Neural progenitor cell (in vitro differentiated cells): Measurements from ENCODE around the gene GRM8. TPM values are rescaled to one million over a fixed set of nuclear protein-coding genes. Genes with fewer than 3 reads are reported as not detected.

Experiments
- DNase-seq: peaks from one replicate; pipeline ENCODE4 v3.0.0-alpha.2; 2016; ENCODE audit warnings: low spot score
- H2AFZ ChIP-seq: fragments of 200-600 bp; sonication (generic); replicated peaks from 2 replicates; pipeline ENCODE4 v1.6.1; 2016; ENCODE audit warnings: antibody characterized with exemption
- H3F3A ChIP-seq: fragments of 200-600 bp; sonication (generic); 2 replicates; pipeline ENCODE4 v1.6.1; 2016; ENCODE audit warnings: antibody characterized with exemption, low read depth
- H3K27ac ChIP-seq: fragments of 200-600 bp; sonication (generic); 2 replicates; pipeline ENCODE4 v1.5.1; 2016; ENCODE audit warnings: mild to moderate bottlenecking
- H3K27me3 ChIP-seq: fragments of 200-600 bp; sonication (generic); 2 replicates; pipeline ENCODE4 v1.6.1; 2016; ENCODE audit warnings: mild to moderate bottlenecking, moderate library complexity
- H3K36me3 ChIP-seq: fragments of 200-600 bp; sonication (generic); 2 replicates; pipeline ENCODE4 v1.5.1; 2016
- H3K4me1 ChIP-seq: fragments of 200-600 bp; sonication (generic); 2 replicates; pipeline ENCODE4 v1.6.1; 2016; ENCODE audit warnings: mixed run types
- H3K4me2 ChIP-seq: fragments of 200-600 bp; sonication (generic); 2 replicates; pipeline ENCODE4 v1.6.1; 2016
- H3K4me3 ChIP-seq: fragments of 200-600 bp; sonication (generic); 2 replicates; pipeline ENCODE4 v1.5.1; 2016
- H3K79me2 ChIP-seq: fragments of 200-600 bp; sonication (generic); 2 replicates; pipeline ENCODE4 v1.6.1; 2016; ENCODE audit warnings: low read depth
- H3K9ac ChIP-seq: fragments of 200-600 bp; sonication (generic); 2 replicates; pipeline ENCODE4 v1.6.1; 2016
- H3K9me3 ChIP-seq: fragments of 200-600 bp; sonication (generic); 2 replicates; pipeline ENCODE4 v1.5.1; 2016; ENCODE audit warnings: low read depth
- H4K20me1 ChIP-seq: fragments of 200-600 bp; sonication (generic); 2 replicates; pipeline ENCODE4 v1.6.1; 2016; ENCODE audit warnings: low read depth
- H3K27ac Mint-ChIP-seq: 3 replicates; pipeline ENCODE4 v1.8.0; 2021; ENCODE audit warnings: mixed read lengths
- H3K27me3 Mint-ChIP-seq: 2 replicates; pipeline ENCODE4 v1.8.0; 2022; ENCODE audit warnings: low read depth, mild to moderate bottlenecking, inconsistent platforms, moderate library complexity, mixed read lengths; ENCODE audit not compliant: insufficient read depth
- H3K36me3 Mint-ChIP-seq: 3 replicates; pipeline ENCODE4 v1.8.0; 2021; ENCODE audit warnings: mixed read lengths
- H3K4me1 Mint-ChIP-seq: 3 replicates; pipeline ENCODE4 v1.8.0; 2021; ENCODE audit warnings: mixed read lengths
- H3K4me3 Mint-ChIP-seq: 3 replicates; pipeline ENCODE4 v1.8.0; 2021; ENCODE audit warnings: mild to moderate bottlenecking, moderate library complexity, mixed read lengths
- H3K9me3 Mint-ChIP-seq: 3 replicates; pipeline ENCODE4 v1.8.0; 2020; ENCODE audit warnings: mixed read lengths
- EZH2 ChIP-seq: fragments of 200-600 bp; sonication (generic); IDR thresholded peaks from 2 replicates; pipeline ENCODE4 v1.6.1; 2017; ENCODE audit warnings: antibody characterized with exemption, mild to moderate bottlenecking, moderate library complexity
- EZH2phosphoT487 ChIP-seq: fragments of 200-600 bp; sonication (generic); IDR thresholded peaks from 2 replicates; pipeline ENCODE4 v1.6.1; 2017; ENCODE audit warnings: antibody characterized with exemption
- total RNA-seq: library from RNA; depleted of rRNA; stranded (reverse); fragments of >200 nt; gene quantifications from 2 replicates; pipeline ENCODE4 v1.2.3, GENCODE V29; 2015; ENCODE audit warnings: low replicate concordance
- TF ChIP-seq, protein P1 (sequence below): fragments of 200-600 bp; sonication (generic); IDR thresholded peaks from 2 replicates; pipeline ENCODE4 v1.5.1; 2017; ENCODE audit warnings: antibody characterized with exemption, mild to moderate bottlenecking

The GRM8 gene
- total RNA-seq, 1 donor from 2014 or later: 0.62 TPM

DNA sequence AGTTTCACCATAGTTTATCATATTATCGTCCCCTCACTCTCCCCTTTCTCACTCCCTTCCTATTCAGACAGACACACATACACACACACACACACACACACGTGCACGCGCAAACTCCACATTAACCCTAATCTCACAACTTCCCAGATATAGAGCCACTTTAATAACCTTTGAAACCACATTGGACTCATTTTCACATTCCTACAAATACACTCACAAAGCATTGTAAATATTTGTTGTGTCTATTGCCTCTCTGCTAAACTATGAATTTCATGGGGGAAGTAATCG is 433.6 kb downstream of the GRM8 start:
- Histone ChIP-seq H3K4me2 (no peak overlapping the region), H4K20me1 (no peaks in the 10 kb centered on the region), H3K36me3 (no peaks in the 10 kb centered on the region), H2AFZ (no peak overlapping the region), H3K27me3 (no peaks in the 10 kb centered on the region), H3K9me3 (no peaks in the 10 kb centered on the region), H3K4me3 (no peak overlapping the region), H3K27ac (no peak overlapping the region), H3F3A (no peaks in the 10 kb centered on the region), H3K4me1 (no peaks in the 10 kb centered on the region), H3K79me2 (no peaks in the 10 kb centered on the region), H3K9ac (no peak overlapping the region)
- Mint-ChIP-seq H3K36me3 (no peaks in the 10 kb centered on the region), H3K9me3 (no peaks in the 10 kb centered on the region), H3K4me1 (no peaks in the 10 kb centered on the region), H3K27ac (no peak overlapping the region), H3K27me3 (no peaks in the 10 kb centered on the region), H3K4me3 (no peak overlapping the region)
- DNase-seq: no peak
- TF ChIP-seq, protein P1, sequence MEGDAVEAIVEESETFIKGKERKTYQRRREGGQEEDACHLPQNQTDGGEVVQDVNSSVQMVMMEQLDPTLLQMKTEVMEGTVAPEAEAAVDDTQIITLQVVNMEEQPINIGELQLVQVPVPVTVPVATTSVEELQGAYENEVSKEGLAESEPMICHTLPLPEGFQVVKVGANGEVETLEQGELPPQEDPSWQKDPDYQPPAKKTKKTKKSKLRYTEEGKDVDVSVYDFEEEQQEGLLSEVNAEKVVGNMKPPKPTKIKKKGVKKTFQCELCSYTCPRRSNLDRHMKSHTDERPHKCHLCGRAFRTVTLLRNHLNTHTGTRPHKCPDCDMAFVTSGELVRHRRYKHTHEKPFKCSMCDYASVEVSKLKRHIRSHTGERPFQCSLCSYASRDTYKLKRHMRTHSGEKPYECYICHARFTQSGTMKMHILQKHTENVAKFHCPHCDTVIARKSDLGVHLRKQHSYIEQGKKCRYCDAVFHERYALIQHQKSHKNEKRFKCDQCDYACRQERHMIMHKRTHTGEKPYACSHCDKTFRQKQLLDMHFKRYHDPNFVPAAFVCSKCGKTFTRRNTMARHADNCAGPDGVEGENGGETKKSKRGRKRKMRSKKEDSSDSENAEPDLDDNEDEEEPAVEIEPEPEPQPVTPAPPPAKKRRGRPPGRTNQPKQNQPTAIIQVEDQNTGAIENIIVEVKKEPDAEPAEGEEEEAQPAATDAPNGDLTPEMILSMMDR: no peak
- TF ChIP-seq EZH2 (no peak), EZH2phosphoT487 (no peak)

DNA sequence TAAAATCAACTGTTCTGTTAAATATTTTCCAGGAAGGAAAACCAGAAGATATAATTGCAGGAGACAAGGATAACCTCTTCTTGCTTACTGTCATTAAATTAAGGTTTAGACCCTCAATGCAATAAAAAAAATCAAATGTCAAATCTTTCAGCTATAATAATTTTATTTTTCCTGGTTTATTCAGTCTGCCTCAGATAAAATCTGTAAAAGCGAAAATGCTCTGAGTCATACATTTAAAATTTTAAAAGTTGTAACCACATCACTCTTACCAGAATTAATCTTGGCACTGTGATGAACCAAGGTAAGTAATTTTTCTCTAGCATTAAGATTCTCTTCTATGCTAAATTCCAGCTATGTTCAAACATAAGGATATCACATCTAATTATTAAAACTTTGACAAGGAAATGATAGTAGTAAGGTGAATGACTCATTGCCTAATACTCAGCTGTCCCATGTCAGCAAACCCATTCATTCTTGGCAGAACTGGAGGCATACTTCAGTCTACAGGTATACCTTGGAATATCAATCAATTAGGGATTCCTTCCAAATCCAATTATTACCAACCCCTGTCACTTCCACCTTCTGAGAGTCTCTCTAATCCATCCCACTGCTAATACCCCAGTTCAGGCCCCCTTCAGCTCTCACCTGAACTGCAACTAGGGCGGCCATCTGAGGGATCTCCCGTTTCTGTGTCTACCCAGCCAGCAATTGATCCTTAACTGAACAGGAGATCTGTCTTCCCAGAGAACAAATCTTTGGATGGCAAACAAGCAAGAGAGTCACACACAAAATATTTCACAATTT is 434.1 kb downstream of the GRM8 start:
- H3K27me3 ChIP-seq: no peaks in the 10 kb centered on the region
- no peaks in the 10 kb centered on the region for H3K9me3 ChIP-seq
- no peak overlapping the region for H2AFZ ChIP-seq
- TF ChIP-seq EZH2: no peak
- no peaks in the 10 kb centered on the region for H3F3A ChIP-seq
- H3K27ac Mint-ChIP-seq: no peak overlapping the region
- no peaks in the 10 kb centered on the region for H3K27me3 Mint-ChIP-seq
- H3K79me2 ChIP-seq: no peaks in the 10 kb centered on the region
- H3K4me1 Mint-ChIP-seq: no peaks in the 10 kb centered on the region
- H3K4me1 ChIP-seq: no peaks in the 10 kb centered on the region
- H4K20me1 ChIP-seq: no peaks in the 10 kb centered on the region
- H3K36me3 Mint-ChIP-seq: no peaks in the 10 kb centered on the region
- H3K27ac ChIP-seq: no peak overlapping the region
- no peak overlapping the region for H3K4me2 ChIP-seq
- no peaks in the 10 kb centered on the region for H3K36me3 ChIP-seq
- H3K4me3 ChIP-seq: no peak overlapping the region
- H3K9me3 Mint-ChIP-seq: no peaks in the 10 kb centered on the region
- no peak overlapping the region for H3K4me3 Mint-ChIP-seq
- no peak for DNase-seq
- H3K9ac ChIP-seq: no peak overlapping the region

DNA sequence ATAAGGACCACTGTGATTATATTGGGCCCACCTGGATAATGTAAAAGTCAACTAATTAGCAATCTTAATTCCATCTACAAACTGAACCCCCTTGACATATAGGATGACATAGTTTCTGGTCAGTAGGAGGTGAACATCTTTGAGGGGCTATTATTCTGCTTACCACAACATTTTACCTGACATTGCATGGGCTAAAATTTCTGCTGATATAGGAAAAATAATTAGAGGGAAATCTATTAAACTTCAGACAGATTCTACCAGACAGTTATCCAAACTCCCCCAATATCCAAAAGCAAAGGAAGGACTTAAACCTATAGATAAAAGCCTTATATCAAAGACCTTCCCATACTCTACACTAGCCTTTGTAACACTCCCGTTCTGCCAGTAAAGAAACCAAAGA is 443.6 kb downstream of the GRM8 start:
- H2AFZ ChIP-seq: no peak overlapping the region
- DNase-seq: no peak
- H3K36me3 ChIP-seq: no peaks in the 10 kb centered on the region
- Mint-ChIP-seq H3K27me3 (no peaks in the 10 kb centered on the region), H3K4me3 (no peak overlapping the region), H3K27ac (no peak overlapping the region), H3K9me3 (peaks cover 7% of the 10 kb centered on the region), H3K4me1 (no peaks in the 10 kb centered on the region), H3K36me3 (no peaks in the 10 kb centered on the region)
- no peaks in the 10 kb centered on the region for H3K79me2 ChIP-seq
- H3F3A ChIP-seq: no peaks in the 10 kb centered on the region
- H3K9me3 ChIP-seq: no peaks in the 10 kb centered on the region
- no peaks in the 10 kb centered on the region for H3K4me1 ChIP-seq
- H3K4me3 ChIP-seq: no peak overlapping the region
- H3K9ac ChIP-seq: no peak overlapping the region
- TF ChIP-seq EZH2phosphoT487: no peak
- TF ChIP-seq, protein P1: no peak
- no peak for TF ChIP-seq EZH2
- H3K27ac ChIP-seq: no peak overlapping the region
- H3K4me2 ChIP-seq: no peak overlapping the region
- no peaks in the 10 kb centered on the region for H3K27me3 ChIP-seq
- H4K20me1 ChIP-seq: no peaks in the 10 kb centered on the region

DNA sequence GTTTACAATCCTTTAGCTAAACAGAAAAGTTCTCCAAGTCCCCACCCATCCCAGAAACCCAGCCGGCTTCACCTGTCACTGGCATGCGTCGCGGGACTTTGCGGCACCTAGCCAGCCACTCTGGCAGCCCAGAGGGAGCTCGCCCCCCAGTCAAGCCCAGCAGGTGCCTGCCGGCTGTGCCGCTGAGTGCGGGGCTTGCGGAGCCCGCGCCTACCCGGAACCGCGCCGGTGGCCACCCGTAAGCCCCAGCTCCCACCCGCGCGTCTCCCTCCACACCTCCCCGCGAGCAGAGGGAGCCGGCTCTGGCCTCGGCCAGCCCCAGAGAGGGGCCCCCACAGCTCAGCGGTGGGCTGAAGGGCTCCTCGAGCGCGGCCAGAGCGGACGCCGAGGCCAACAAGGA is 446.1 kb downstream of the GRM8 start:
- TF ChIP-seq, protein P1: no peak
- TF ChIP-seq EZH2phosphoT487 (no peak), EZH2 (no peak)
- no peak overlapping the region for H2AFZ ChIP-seq
- H3K4me1 Mint-ChIP-seq: no peaks in the 10 kb centered on the region
- H3K27ac Mint-ChIP-seq: no peak overlapping the region
- H3K36me3 ChIP-seq: no peaks in the 10 kb centered on the region
- no peak overlapping the region for H3K4me3 ChIP-seq
- no peak overlapping the region for H3K4me2 ChIP-seq
- H3K27ac ChIP-seq: no peak overlapping the region
- no peaks in the 10 kb centered on the region for H3K36me3 Mint-ChIP-seq
- no peak overlapping the region for H3K9ac ChIP-seq
- no peaks in the 10 kb centered on the region for H3K79me2 ChIP-seq
- H3K9me3 ChIP-seq: peaks cover 6% of the 10 kb centered on the region
- H3K4me3 Mint-ChIP-seq: no peak overlapping the region
- H3K4me1 ChIP-seq: no peaks in the 10 kb centered on the region
- DNase-seq: no peak
- H3K27me3 Mint-ChIP-seq: no peaks in the 10 kb centered on the region
- H4K20me1 ChIP-seq: no peaks in the 10 kb centered on the region
- no peaks in the 10 kb centered on the region for H3F3A ChIP-seq
- H3K27me3 ChIP-seq: no peaks in the 10 kb centered on the region
- H3K9me3 Mint-ChIP-seq: peaks cover 12% of the 10 kb centered on the region
